Trophoblast cell (in vitro differentiated cells and primary cell): ENCODE results near the gene NFE2L3.

Experiments used
- DNase-seq, 2 donors: peaks; one replicate each; pipeline ENCODE4 v3.0.0-alpha.2; 2016
- H2AFZ ChIP-seq: 2 replicates; pipeline ENCODE4 v1.6.1; 2013; ENCODE audit warnings: low read length, moderate library complexity, mild to moderate bottlenecking; ENCODE audit not compliant: insufficient read depth, poor library complexity
- H2AK5ac ChIP-seq: 2 replicates; pipeline ENCODE4 v1.6.1; 2013; ENCODE audit warnings: mild to moderate bottlenecking, low read length
- H2BK120ac ChIP-seq: 2 replicates; pipeline ENCODE4 v1.6.1; 2013; ENCODE audit warnings: low read length, mild to moderate bottlenecking, moderate library complexity; ENCODE audit not compliant: insufficient read depth, poor library complexity
- H2BK12ac ChIP-seq: 2 replicates; pipeline ENCODE4 v1.6.1; 2013; ENCODE audit warnings: mild to moderate bottlenecking, low read length, moderate library complexity
- H2BK5ac ChIP-seq: 2 replicates; pipeline ENCODE4 v1.6.1; 2013; ENCODE audit warnings: low read length, low read depth, moderate library complexity, mild to moderate bottlenecking; ENCODE audit not compliant: poor library complexity
- H3K14ac ChIP-seq: 2 replicates; pipeline ENCODE4 v1.6.1; 2013; ENCODE audit warnings: mild to moderate bottlenecking, low read length
- H3K18ac ChIP-seq: 2 replicates; pipeline ENCODE4 v1.6.1; 2013; ENCODE audit warnings: mild to moderate bottlenecking, low read length
- H3K23ac ChIP-seq: 2 replicates; pipeline ENCODE4 v1.6.1; 2013; ENCODE audit warnings: low read length
- H3K27ac ChIP-seq: 2 replicates; pipeline ENCODE4 v1.5.1; 2013; ENCODE audit warnings: low read depth, mild to moderate bottlenecking, inconsistent platforms, low read length, moderate library complexity
- H3K27me3 ChIP-seq: 2 replicates; pipeline ENCODE4 v1.6.1; 2013; ENCODE audit warnings: inconsistent platforms, mild to moderate bottlenecking, low read length, moderate library complexity; ENCODE audit not compliant: insufficient read depth
- H3K36me3 ChIP-seq, 2 experiments: 1 replicate in 1 of 2; 2 replicates in 1 of 2; pipeline ENCODE4 v1.6.1; 2013; ENCODE audit warnings: low read length in 2 of 2, mild to moderate bottlenecking in 2 of 2, moderate library complexity in 1 of 2; ENCODE audit not compliant: insufficient read depth in 2 of 2, control insufficient read depth in 1 of 2
- H3K4ac ChIP-seq: 2 replicates; pipeline ENCODE4 v1.6.1; 2013; ENCODE audit warnings: low read depth, mild to moderate bottlenecking, low read length, moderate library complexity
- H3K4me1 ChIP-seq, 2 experiments: 1 replicate in 1 of 2; 2 replicates in 1 of 2; pipeline ENCODE4 v1.6.1; 2013; ENCODE audit warnings: low read length in 2 of 2, mild to moderate bottlenecking in 2 of 2, moderate library complexity in 1 of 2; ENCODE audit not compliant: insufficient read depth in 2 of 2, control insufficient read depth in 1 of 2
- H3K4me2 ChIP-seq: 2 replicates; pipeline ENCODE4 v1.6.1; 2013; ENCODE audit warnings: inconsistent platforms, mild to moderate bottlenecking, low read length, moderate library complexity
- H3K4me3 ChIP-seq: 2 replicates; pipeline ENCODE4 v1.5.1; 2013; ENCODE audit warnings: mild to moderate bottlenecking, low read depth, low read length, inconsistent platforms
- H3K79me1 ChIP-seq: one replicate; pipeline ENCODE4 v1.6.1; 2013; ENCODE audit warnings: low read length
- H3K79me2 ChIP-seq: 2 replicates; pipeline ENCODE4 v1.6.1; 2013; ENCODE audit warnings: low read length, mild to moderate bottlenecking; ENCODE audit not compliant: control insufficient read depth, insufficient read depth, poor library complexity
- H3K9ac ChIP-seq: 2 replicates; pipeline ENCODE4 v1.6.1; 2013; ENCODE audit warnings: mild to moderate bottlenecking, low read length
- H3K9me3 ChIP-seq: 2 replicates; pipeline ENCODE4 v1.6.1; 2013; ENCODE audit warnings: low read depth, mild to moderate bottlenecking, control low read depth, inconsistent platforms, low read length; ENCODE audit not compliant: insufficient read depth
- H4K12ac ChIP-seq: 2 replicates; pipeline ENCODE4 v1.6.1; 2013; ENCODE audit warnings: low read depth, mild to moderate bottlenecking, low read length, moderate library complexity
- H4K8ac ChIP-seq: 2 replicates; pipeline ENCODE4 v1.6.1; 2013; ENCODE audit warnings: low read depth, mild to moderate bottlenecking, low read length, moderate library complexity
- H4K91ac ChIP-seq: one replicate; pipeline ENCODE4 v1.6.1; 2013; ENCODE audit warnings: low read depth, mild to moderate bottlenecking, low read length, moderate library complexity
- WGBS: extraction: QIAGEN DNeasy Blood & Tissue Kit; methylation state at CpG from one replicate; pipeline ENCODE4 v1.1.7; 2013; ENCODE audit warnings: missing lambda C conversion rate; ENCODE audit not compliant: insufficient read length, insufficient coverage; ENCODE audit errors: extremely low coverage; 5-methylcytosine and 5-hydroxymethylcytosine counted together

Gene NFE2L3

GRCh38 chr7:26197153-26198115 lies 45.4 kb downstream of the NFE2L3 start:
- WGBS = no CpG with 5 or more reads among the region's 5 CpGs
- Histone ChIP-seq H3K23ac (no peak overlapping the region), H2BK5ac (no peak overlapping the region), H4K91ac (no peak overlapping the region), H3K4me3 (no peak overlapping the region), H3K79me1 (peaks cover 25% of the 10 kb centered on the region), H3K9ac (no peak overlapping the region), H4K8ac (no peak overlapping the region), H3K27ac (no peak overlapping the region), H2AK5ac (no peak overlapping the region), H3K9me3 (no peaks in the 10 kb centered on the region), H2BK12ac (no peak overlapping the region), H2AFZ (no peak overlapping the region), H3K4me1 (no peaks in the 10 kb centered on the region), H4K12ac (no peak overlapping the region), H3K4ac (peak overlapping the region; percentile 86), H2BK120ac (no peak overlapping the region), H3K79me2 (peaks cover 33% of the 10 kb centered on the region), H3K4me2 (peak overlapping the region; percentile 51), H3K36me3 (peaks cover 13 to 28% of the 10 kb centered on the region in 2 experiments), H3K14ac (no peak overlapping the region), H3K18ac (no peak overlapping the region), H3K27me3 (no peaks in the 10 kb centered on the region)
- no peak for DNase-seq

DNA sequence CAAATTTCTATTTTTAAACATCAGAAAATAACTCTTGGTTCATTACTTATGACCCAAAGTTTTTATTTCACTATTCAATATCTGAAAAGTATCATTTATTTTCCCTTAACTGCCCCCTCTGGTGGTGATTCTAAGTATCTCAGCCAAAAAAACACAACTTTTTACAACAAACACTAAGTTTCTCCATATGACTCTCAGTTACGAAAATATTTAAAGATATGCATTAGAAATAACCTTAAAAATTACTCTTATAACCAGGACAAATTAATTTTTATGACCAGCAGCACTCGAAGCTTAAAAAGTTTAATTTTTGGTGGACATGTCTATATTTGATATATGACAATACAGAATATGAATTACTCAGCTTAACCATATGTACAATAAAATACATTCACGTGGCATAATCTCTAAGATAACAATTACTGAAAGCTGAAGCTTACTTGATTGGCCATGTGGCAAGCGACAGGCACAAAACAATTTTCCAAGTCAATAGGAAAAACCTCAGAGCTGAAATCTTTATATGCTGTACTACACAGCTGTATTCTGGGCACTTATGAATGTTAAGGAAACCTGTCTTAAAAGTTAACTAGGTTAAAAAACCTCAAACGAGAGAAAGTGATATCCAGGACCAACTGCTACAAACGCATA lies 46.3 kb downstream of the NFE2L3 start:
- Histone ChIP-seq H2BK5ac (no peak overlapping the region), H3K79me2 (peaks cover 34% of the 10 kb centered on the region), H3K4ac (peak overlapping the region; percentile 73), H3K4me2 (peak overlapping the region; percentile 82), H4K8ac (no peak overlapping the region), H3K27me3 (no peaks in the 10 kb centered on the region), H2AFZ (no peak overlapping the region), H3K27ac (no peak overlapping the region), H2AK5ac (no peak overlapping the region), H3K36me3 (peaks cover 13 to 26% of the 10 kb centered on the region in 2 experiments), H3K18ac (no peak overlapping the region), H3K79me1 (peaks cover 26% of the 10 kb centered on the region), H4K91ac (no peak overlapping the region), H3K4me1 (no peaks in the 10 kb centered on the region), H3K4me3 (peak overlapping the region; percentile 54), H2BK120ac (no peak overlapping the region), H4K12ac (no peak overlapping the region), H3K9me3 (no peaks in the 10 kb centered on the region), H3K14ac (no peak overlapping the region), H3K23ac (no peak overlapping the region), H3K9ac (peak overlapping the region; percentile 78), H2BK12ac (no peak overlapping the region)
- no CpG with 5 or more reads among the region's 6 CpGs for WGBS
- DNase-seq = peak in 1 of 2 donors; percentile 82

DNA sequence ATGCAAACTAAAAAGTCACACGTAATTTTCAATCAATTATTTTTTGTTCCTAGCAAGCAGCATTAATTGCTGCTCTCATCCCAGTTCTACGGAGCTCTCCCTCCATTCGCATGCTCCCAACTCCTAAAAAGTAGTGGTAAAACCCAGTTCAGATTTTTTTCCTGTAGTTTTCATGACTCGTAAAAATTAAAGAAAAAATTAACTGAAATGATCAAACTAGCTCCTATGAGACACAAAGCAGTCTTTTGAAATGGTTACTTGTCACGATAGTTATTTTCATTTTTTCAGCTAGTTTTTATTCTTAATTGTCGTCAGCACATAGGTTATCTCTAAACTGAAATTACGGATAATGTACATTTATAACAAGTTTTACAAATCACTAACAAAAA lies 46.8 kb downstream of the NFE2L3 start:
- WGBS = no CpG with 5 or more reads among the region's 7 CpGs
- DNase-seq = no peak
- H3K9ac ChIP-seq = peak overlapping the region; percentile 54
- no peak overlapping the region for H3K14ac ChIP-seq
- no peak overlapping the region for H2BK12ac ChIP-seq
- no peak overlapping the region for H2BK5ac ChIP-seq
- H4K12ac ChIP-seq = no peak overlapping the region
- H3K9me3 ChIP-seq = no peaks in the 10 kb centered on the region
- peak overlapping the region; percentile 82 for H3K4me2 ChIP-seq
- peaks cover 11 to 22% of the 10 kb centered on the region in 2 experiments for H3K36me3 ChIP-seq
- H4K8ac ChIP-seq = no peak overlapping the region
- peak overlapping the region; percentile 100 for H3K4me3 ChIP-seq
- peaks cover 34% of the 10 kb centered on the region for H3K79me2 ChIP-seq
- H3K18ac ChIP-seq = no peak overlapping the region
- no peak overlapping the region for H2AK5ac ChIP-seq
- peaks cover 26% of the 10 kb centered on the region for H3K79me1 ChIP-seq
- no peak overlapping the region for H3K23ac ChIP-seq
- no peak overlapping the region for H3K27ac ChIP-seq
- H3K4ac ChIP-seq = peak overlapping the region; percentile 78
- H4K91ac ChIP-seq = no peak overlapping the region
- no peak overlapping the region for H2BK120ac ChIP-seq
- no peaks in the 10 kb centered on the region for H3K27me3 ChIP-seq
- H2AFZ ChIP-seq = no peak overlapping the region
- no peaks in the 10 kb centered on the region for H3K4me1 ChIP-seq

GRCh38 chr7:26199301-26200037 lies 47.5 kb downstream of the NFE2L3 start:
- peak overlapping the region; percentile 33 for H3K4me2 ChIP-seq
- peak overlapping the region; percentile 100 for H3K4me3 ChIP-seq
- no CpG with 5 or more reads among the region's 36 CpGs for WGBS
- H3K14ac ChIP-seq = peak overlapping the region; percentile 93
- H3K79me1 ChIP-seq = peaks cover 26% of the 10 kb centered on the region
- peak overlapping the region; percentile 93 for H3K18ac ChIP-seq
- H4K12ac ChIP-seq = peak overlapping the region; percentile 86
- peak overlapping the region; percentile 95 for H3K9ac ChIP-seq
- peak overlapping the region; percentile 91 for H4K8ac ChIP-seq
- peaks cover 30% of the 10 kb centered on the region for H3K79me2 ChIP-seq
- peaks cover 5 to 15% of the 10 kb centered on the region in 2 experiments for H3K36me3 ChIP-seq
- H3K27ac ChIP-seq = peak overlapping the region; percentile 93
- H2AK5ac ChIP-seq = peak overlapping the region; percentile 94
- no peaks in the 10 kb centered on the region for H3K9me3 ChIP-seq
- no peak overlapping the region for H2AFZ ChIP-seq
- peak overlapping the region; percentile 94 for H4K91ac ChIP-seq
- H2BK5ac ChIP-seq = peak overlapping the region; percentile 92
- no peaks in the 10 kb centered on the region for H3K27me3 ChIP-seq
- H2BK12ac ChIP-seq = peak overlapping the region; percentile 27
- peak; percentile 41 to 61 for DNase-seq
- H3K4me1 ChIP-seq = no peaks in the 10 kb centered on the region
- no peak overlapping the region for H3K23ac ChIP-seq
- peak overlapping the region; percentile 99 for H3K4ac ChIP-seq
- H2BK120ac ChIP-seq = peak overlapping the region; percentile 38
